IPS DF 19.7 (cell line): ENCODE measurements around the gene AMER3.

Experiments used
- DNase-seq: peaks from one replicate; pipeline ENCODE4 v3.0.0-alpha.2; 2013; ENCODE audit warnings: low read depth, low spot score

The AMER3 gene

GRCh38 chr2:130749641-130750040, 5.7 kb upstream of the AMER3 start:
- no peak for DNase-seq

- no peak for DNase-seq
These were observed 529 bp upstream of the AMER3 start for GRCh38 chr2:130754811-130755210.

GRCh38 chr2:130756053-130756873, 923 bp downstream of the AMER3 start:
- DNase-seq = no peak

GRCh38 chr2:130756874-130757668, 1.7 kb downstream of the AMER3 start:
- DNase-seq = no peak

GRCh38 chr2:130759906-130760753, 4.8 kb downstream of the AMER3 start:
- no peak for DNase-seq

GRCh38 chr2:130760754-130761751, 5.7 kb downstream of the AMER3 start:
- no peak for DNase-seq

GRCh38 chr2:130762031-130762909, 6.9 kb downstream of the AMER3 start:
- DNase-seq = no peak

GRCh38 chr2:130762910-130763385, 7.6 kb downstream of the AMER3 start:
- DNase-seq = no peak

- no peak for DNase-seq
These were observed 8.1 kb downstream of the AMER3 start for GRCh38 chr2:130763405-130763804.

- DNase-seq = no peak
These were observed 8.9 kb downstream of the AMER3 start for GRCh38 chr2:130764035-130764820.

- DNase-seq = no peak
These were observed 9.4 kb downstream of the AMER3 start for GRCh38 chr2:130764821-130765115.

GRCh38 chr2:130765464-130765863, 10.1 kb downstream of the AMER3 start:
- no peak for DNase-seq

GRCh38 chr2:130766037-130766436, 10.7 kb downstream of the AMER3 start:
- no peak for DNase-seq

- DNase-seq = no peak
These were observed 11.5 kb downstream of the AMER3 start for GRCh38 chr2:130766711-130767407.

GRCh38 chr2:130767408-130767775, 12.1 kb downstream of the AMER3 start:
- DNase-seq = no peak

- no peak for DNase-seq
These were observed 13.0 kb downstream of the AMER3 start for GRCh38 chr2:130768191-130768855.

- no peak for DNase-seq
These were observed 14.1 kb downstream of the AMER3 start for GRCh38 chr2:130769343-130769907.

- DNase-seq = no peak
These were observed 21.2 kb downstream of the AMER3 start for GRCh38 chr2:130776550-130776949.
